GM23338 (cell line): Measurements from ENCODE around the gene NTM. TPM values are rescaled to one million over a fixed set of nuclear protein-coding genes. Genes with fewer than 3 reads are reported as not detected.
A peak's percentile ranks its signal among the peaks of the same experiment; 100 is the strongest.

Experiments used
- ATAC-seq: fragments of 200-7000 bp; cut with Tn5 transposase; 3 replicates; pipeline ENCODE4 v1.9.1; 2020
- DNase-seq: peaks from one replicate; pipeline ENCODE4 v3.0.0-alpha.2; 2015; ENCODE audit warnings: low spot score
- H2AFZ ChIP-seq: fragments of 200-600 bp; sonication (generic); 2 replicates; pipeline ENCODE4 v1.8.0; 2016; ENCODE audit warnings: antibody characterized with exemption, mild to moderate bottlenecking, moderate library complexity
- H3F3A ChIP-seq: fragments of 200-600 bp; sonication (generic); replicated peaks from 2 replicates; pipeline ENCODE4 v1.8.0; 2017; ENCODE audit warnings: antibody characterized with exemption, mixed run types, low read depth
- H3K27ac ChIP-seq: fragments of 200-600 bp; sonication (generic); 2 replicates; pipeline ENCODE4 v1.6.1; 2016; ENCODE audit warnings: low read depth
- H3K27me3 ChIP-seq: fragments of 200-600 bp; sonication (generic); 2 replicates; pipeline ENCODE4 v1.8.0; 2016; ENCODE audit warnings: mild to moderate bottlenecking, mixed run types, moderate library complexity; ENCODE audit not compliant: insufficient read depth
- H3K36me3 ChIP-seq: fragments of 200-600 bp; sonication (generic); 2 replicates; pipeline ENCODE4 v1.8.0; 2016; ENCODE audit warnings: mild to moderate bottlenecking; ENCODE audit not compliant: insufficient read depth
- H3K4me1 ChIP-seq: fragments of 200-600 bp; sonication (generic); 2 replicates; pipeline ENCODE4 v1.8.0; 2016; ENCODE audit warnings: mild to moderate bottlenecking, moderate library complexity; ENCODE audit not compliant: insufficient read depth
- H3K4me2 ChIP-seq: fragments of 200-600 bp; sonication (generic); 2 replicates; pipeline ENCODE4 v1.7.1; 2017; ENCODE audit warnings: mixed run types
- H3K4me3 ChIP-seq: fragments of 200-600 bp; sonication (generic); 2 replicates; pipeline ENCODE4 v1.6.1; 2016; ENCODE audit warnings: mixed run types
- H3K79me2 ChIP-seq: fragments of 200-600 bp; sonication (generic); replicated peaks from 2 replicates; pipeline ENCODE4 v1.8.0; 2017; ENCODE audit warnings: mild to moderate bottlenecking; ENCODE audit not compliant: insufficient read depth
- H3K9me2 ChIP-seq: fragments of 200-600 bp; sonication (generic); 2 replicates; pipeline ENCODE4 v1.8.0; 2017; ENCODE audit not compliant: insufficient read depth
- H4K20me1 ChIP-seq: fragments of 200-600 bp; sonication (generic); replicated peaks from 2 replicates; pipeline ENCODE4 v1.8.0; 2017; ENCODE audit warnings: mild to moderate bottlenecking; ENCODE audit not compliant: insufficient read depth
- H3K27ac Mint-ChIP-seq: 2 replicates; pipeline ENCODE4 v1.8.0; 2020; ENCODE audit warnings: inconsistent platforms, mild to moderate bottlenecking, moderate library complexity, mixed read lengths
- H3K27me3 Mint-ChIP-seq: 3 replicates; pipeline ENCODE4 v1.8.0; 2022; ENCODE audit warnings: low read depth, mild to moderate bottlenecking, moderate library complexity, mixed read lengths, inconsistent platforms; ENCODE audit not compliant: insufficient read depth, poor library complexity
- H3K36me3 Mint-ChIP-seq: 3 replicates; pipeline ENCODE4 v1.8.0; 2021; ENCODE audit warnings: low read depth, mild to moderate bottlenecking, inconsistent platforms, moderate library complexity, mixed read lengths
- H3K4me1 Mint-ChIP-seq: 3 replicates; pipeline ENCODE4 v1.8.0; 2020; ENCODE audit warnings: mild to moderate bottlenecking, inconsistent platforms, mixed read lengths
- H3K4me3 Mint-ChIP-seq: 3 replicates; pipeline ENCODE4 v1.8.0; 2021; ENCODE audit warnings: moderate library complexity, mild to moderate bottlenecking, inconsistent platforms, mixed read lengths
- H3K9me3 Mint-ChIP-seq: 3 replicates; pipeline ENCODE4 v1.8.0; 2020; ENCODE audit warnings: moderate library complexity, mild to moderate bottlenecking, inconsistent platforms, mixed read lengths
- CREB1 ChIP-seq: fragments of 250-450 bp; sonication (Bioruptor Pico); IDR thresholded peaks from 2 replicates; pipeline ENCODE4 v1.5.0; 2020; ENCODE audit warnings: low read depth, mild to moderate bottlenecking, moderate library complexity
- EZH2 ChIP-seq: fragments of 200-600 bp; sonication (generic); IDR thresholded peaks from one replicate; pipeline ENCODE4 v1.8.0; 2017; ENCODE audit warnings: antibody characterized with exemption, mild to moderate bottlenecking, low read depth; ENCODE audit not compliant: unreplicated experiment
- EZH2phosphoT487 ChIP-seq: fragments of 200-600 bp; sonication (generic); IDR thresholded peaks from one replicate; pipeline ENCODE4 v1.8.1; 2018; ENCODE audit warnings: antibody characterized with exemption; ENCODE audit not compliant: unreplicated experiment
- JUNB ChIP-seq: IDR thresholded peaks from one replicate; pipeline ENCODE4 v1.6.1; 2016; ENCODE audit warnings: antibody characterized with exemption; ENCODE audit not compliant: unreplicated experiment
- NANOG ChIP-seq: IDR thresholded peaks from 2 replicates; pipeline ENCODE4 v1.6.1; 2016; ENCODE audit warnings: antibody characterized with exemption, borderline replicate concordance
- POLR2AphosphoS5 ChIP-seq: IDR thresholded peaks from 2 replicates; pipeline ENCODE4 v1.6.1; 2016; ENCODE audit warnings: antibody characterized with exemption, low read depth
- STAT1 ChIP-seq: IDR thresholded peaks from one replicate; pipeline ENCODE4 v1.6.1; 2016; ENCODE audit warnings: antibody characterized with exemption; ENCODE audit not compliant: unreplicated experiment
- ZNF331 ChIP-seq: fragments of 250-450 bp; sonication (Bioruptor Pico); IDR thresholded peaks from 2 replicates; pipeline ENCODE4 v1.5.0; 2020; ENCODE audit warnings: low read depth, mild to moderate bottlenecking, moderate library complexity
- polyA plus RNA-seq: library from polyadenylated mRNA; unstranded; fragments of >200 nt; fragmentation: Nextera tagmentation; extraction: Ambion mirVana; gene quantifications from 2 replicates; pipeline ENCODE4 v1.2.1, GENCODE V29; 2016
- total RNA-seq: library from RNA; depleted of rRNA; stranded (reverse); fragments of >200 nt; shearing (Covaris generic); gene quantifications from 2 replicates; pipeline ENCODE4 v1.2.3, GENCODE V29; 2014
- TF ChIP-seq, protein P1 (sequence below): IDR thresholded peaks from one replicate; pipeline ENCODE4 v1.6.1; 2018; ENCODE audit warnings: antibody characterized with exemption; ENCODE audit not compliant: unreplicated experiment
- TF ChIP-seq, protein P2 (sequence below): IDR thresholded peaks from 2 replicates; pipeline ENCODE4 v1.6.1; 2016; ENCODE audit warnings: antibody characterized with exemption
- TF ChIP-seq, protein P3 (sequence below): fragments of 250-450 bp; sonication (Bioruptor Pico); IDR thresholded peaks from 2 replicates; pipeline ENCODE4 v1.5.0; 2020; ENCODE audit warnings: mild to moderate bottlenecking, moderate library complexity

Gene NTM
- total and polyA plus RNA-seq, 2 experiments from 2014 or later, result 10.6 to 14.6 TPM

DNA sequence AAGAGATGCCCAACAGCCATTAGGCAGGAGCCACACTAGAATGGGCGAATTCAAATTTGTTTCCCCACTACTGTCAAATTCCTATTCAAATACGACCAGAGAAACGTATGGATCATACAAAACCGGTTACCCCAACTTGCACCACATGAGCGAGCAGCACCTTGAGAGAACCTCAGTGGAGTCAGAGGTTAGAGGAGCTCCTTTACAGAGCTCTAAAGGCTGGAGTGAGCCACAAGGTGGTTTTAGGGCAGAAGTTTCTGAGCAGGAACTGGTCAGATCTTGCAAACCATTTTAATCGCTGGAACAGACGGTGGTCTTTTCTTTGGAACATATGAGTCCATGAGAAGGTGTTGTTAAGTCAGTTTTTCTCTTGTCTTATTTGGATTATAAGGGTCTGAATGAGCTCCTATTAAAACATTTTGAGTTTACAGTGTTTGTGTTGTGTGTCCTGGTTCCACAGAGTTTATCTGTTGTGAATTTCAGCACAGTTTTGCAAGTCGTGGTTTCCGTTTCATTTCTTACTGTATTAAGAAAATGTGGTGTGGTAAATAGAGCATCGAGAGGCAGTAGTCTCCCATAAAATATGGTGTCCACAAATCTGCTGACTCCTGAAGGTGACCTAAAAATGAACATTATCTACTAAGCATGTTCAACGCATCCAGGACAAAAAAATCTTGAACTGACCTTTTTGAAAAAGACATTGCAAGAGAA lies 471.7 kb downstream of the NTM start (continued):
- TF ChIP-seq, protein P1, sequence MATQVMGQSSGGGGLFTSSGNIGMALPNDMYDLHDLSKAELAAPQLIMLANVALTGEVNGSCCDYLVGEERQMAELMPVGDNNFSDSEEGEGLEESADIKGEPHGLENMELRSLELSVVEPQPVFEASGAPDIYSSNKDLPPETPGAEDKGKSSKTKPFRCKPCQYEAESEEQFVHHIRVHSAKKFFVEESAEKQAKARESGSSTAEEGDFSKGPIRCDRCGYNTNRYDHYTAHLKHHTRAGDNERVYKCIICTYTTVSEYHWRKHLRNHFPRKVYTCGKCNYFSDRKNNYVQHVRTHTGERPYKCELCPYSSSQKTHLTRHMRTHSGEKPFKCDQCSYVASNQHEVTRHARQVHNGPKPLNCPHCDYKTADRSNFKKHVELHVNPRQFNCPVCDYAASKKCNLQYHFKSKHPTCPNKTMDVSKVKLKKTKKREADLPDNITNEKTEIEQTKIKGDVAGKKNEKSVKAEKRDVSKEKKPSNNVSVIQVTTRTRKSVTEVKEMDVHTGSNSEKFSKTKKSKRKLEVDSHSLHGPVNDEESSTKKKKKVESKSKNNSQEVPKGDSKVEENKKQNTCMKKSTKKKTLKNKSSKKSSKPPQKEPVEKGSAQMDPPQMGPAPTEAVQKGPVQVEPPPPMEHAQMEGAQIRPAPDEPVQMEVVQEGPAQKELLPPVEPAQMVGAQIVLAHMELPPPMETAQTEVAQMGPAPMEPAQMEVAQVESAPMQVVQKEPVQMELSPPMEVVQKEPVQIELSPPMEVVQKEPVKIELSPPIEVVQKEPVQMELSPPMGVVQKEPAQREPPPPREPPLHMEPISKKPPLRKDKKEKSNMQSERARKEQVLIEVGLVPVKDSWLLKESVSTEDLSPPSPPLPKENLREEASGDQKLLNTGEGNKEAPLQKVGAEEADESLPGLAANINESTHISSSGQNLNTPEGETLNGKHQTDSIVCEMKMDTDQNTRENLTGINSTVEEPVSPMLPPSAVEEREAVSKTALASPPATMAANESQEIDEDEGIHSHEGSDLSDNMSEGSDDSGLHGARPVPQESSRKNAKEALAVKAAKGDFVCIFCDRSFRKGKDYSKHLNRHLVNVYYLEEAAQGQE, result no peak
- TF ChIP-seq EZH2 (no peak), NANOG (no peak), EZH2phosphoT487 (no peak), ZNF331 (CRISPR knock-in tag) (no peak), STAT1 (no peak), JUNB (no peak), POLR2AphosphoS5 (no peak)
- TF ChIP-seq, protein P2, sequence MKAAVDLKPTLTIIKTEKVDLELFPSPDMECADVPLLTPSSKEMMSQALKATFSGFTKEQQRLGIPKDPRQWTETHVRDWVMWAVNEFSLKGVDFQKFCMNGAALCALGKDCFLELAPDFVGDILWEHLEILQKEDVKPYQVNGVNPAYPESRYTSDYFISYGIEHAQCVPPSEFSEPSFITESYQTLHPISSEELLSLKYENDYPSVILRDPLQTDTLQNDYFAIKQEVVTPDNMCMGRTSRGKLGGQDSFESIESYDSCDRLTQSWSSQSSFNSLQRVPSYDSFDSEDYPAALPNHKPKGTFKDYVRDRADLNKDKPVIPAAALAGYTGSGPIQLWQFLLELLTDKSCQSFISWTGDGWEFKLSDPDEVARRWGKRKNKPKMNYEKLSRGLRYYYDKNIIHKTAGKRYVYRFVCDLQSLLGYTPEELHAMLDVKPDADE, result no peak

DNA sequence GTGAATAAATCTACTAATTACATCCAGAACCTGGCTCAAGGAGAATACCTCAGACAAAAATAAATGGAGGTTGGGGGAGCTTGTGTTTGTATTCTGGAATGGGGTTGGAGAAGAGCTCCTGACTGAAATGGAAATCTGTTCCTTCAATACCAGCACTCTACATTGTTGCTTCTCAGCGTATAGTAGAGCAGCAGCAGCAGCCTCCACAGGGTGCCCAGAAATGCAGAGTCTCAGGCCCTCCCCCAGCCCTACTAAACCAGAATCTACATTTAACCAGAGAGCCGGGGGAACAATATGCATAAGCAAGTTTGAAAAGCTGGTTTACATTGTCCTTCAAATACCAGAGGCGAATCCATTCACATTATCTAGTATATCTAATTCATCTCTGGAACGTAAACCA lies 474.8 kb downstream of the NTM start:
- H3K9me3 Mint-ChIP-seq, result no peaks in the 10 kb centered on the region
- peaks cover 51% of the 10 kb centered on the region for H3K4me1 Mint-ChIP-seq
- H3K27ac ChIP-seq, result peak overlapping the region; percentile 33
- no peaks in the 10 kb centered on the region for H4K20me1 ChIP-seq
- no peaks in the 10 kb centered on the region for H3K27me3 ChIP-seq
- no peaks in the 10 kb centered on the region for H3F3A ChIP-seq
- peak; percentile 77 for DNase-seq
- peak; percentile 96 for ATAC-seq
- H3K36me3 Mint-ChIP-seq, result no peaks in the 10 kb centered on the region
- H3K27me3 Mint-ChIP-seq, result peaks cover 5% of the 10 kb centered on the region
- H3K4me2 ChIP-seq, result peak overlapping the region; percentile 54
- peak overlapping the region; percentile 3; the same call in 1 of the 2 replicates for H3K4me3 ChIP-seq
- no peaks in the 10 kb centered on the region for H3K9me2 ChIP-seq
- H3K4me3 Mint-ChIP-seq, result no peak overlapping the region
- peaks cover 43% of the 10 kb centered on the region for H3K4me1 ChIP-seq
- H2AFZ ChIP-seq, result no peak overlapping the region
- H3K79me2 ChIP-seq, result no peaks in the 10 kb centered on the region
- no peak overlapping the region for H3K27ac Mint-ChIP-seq
- no peaks in the 10 kb centered on the region for H3K36me3 ChIP-seq
- TF ChIP-seq, protein P2, result no peak
- TF ChIP-seq CREB1 (CRISPR knock-in tag), result no peak
- TF ChIP-seq, protein P3, sequence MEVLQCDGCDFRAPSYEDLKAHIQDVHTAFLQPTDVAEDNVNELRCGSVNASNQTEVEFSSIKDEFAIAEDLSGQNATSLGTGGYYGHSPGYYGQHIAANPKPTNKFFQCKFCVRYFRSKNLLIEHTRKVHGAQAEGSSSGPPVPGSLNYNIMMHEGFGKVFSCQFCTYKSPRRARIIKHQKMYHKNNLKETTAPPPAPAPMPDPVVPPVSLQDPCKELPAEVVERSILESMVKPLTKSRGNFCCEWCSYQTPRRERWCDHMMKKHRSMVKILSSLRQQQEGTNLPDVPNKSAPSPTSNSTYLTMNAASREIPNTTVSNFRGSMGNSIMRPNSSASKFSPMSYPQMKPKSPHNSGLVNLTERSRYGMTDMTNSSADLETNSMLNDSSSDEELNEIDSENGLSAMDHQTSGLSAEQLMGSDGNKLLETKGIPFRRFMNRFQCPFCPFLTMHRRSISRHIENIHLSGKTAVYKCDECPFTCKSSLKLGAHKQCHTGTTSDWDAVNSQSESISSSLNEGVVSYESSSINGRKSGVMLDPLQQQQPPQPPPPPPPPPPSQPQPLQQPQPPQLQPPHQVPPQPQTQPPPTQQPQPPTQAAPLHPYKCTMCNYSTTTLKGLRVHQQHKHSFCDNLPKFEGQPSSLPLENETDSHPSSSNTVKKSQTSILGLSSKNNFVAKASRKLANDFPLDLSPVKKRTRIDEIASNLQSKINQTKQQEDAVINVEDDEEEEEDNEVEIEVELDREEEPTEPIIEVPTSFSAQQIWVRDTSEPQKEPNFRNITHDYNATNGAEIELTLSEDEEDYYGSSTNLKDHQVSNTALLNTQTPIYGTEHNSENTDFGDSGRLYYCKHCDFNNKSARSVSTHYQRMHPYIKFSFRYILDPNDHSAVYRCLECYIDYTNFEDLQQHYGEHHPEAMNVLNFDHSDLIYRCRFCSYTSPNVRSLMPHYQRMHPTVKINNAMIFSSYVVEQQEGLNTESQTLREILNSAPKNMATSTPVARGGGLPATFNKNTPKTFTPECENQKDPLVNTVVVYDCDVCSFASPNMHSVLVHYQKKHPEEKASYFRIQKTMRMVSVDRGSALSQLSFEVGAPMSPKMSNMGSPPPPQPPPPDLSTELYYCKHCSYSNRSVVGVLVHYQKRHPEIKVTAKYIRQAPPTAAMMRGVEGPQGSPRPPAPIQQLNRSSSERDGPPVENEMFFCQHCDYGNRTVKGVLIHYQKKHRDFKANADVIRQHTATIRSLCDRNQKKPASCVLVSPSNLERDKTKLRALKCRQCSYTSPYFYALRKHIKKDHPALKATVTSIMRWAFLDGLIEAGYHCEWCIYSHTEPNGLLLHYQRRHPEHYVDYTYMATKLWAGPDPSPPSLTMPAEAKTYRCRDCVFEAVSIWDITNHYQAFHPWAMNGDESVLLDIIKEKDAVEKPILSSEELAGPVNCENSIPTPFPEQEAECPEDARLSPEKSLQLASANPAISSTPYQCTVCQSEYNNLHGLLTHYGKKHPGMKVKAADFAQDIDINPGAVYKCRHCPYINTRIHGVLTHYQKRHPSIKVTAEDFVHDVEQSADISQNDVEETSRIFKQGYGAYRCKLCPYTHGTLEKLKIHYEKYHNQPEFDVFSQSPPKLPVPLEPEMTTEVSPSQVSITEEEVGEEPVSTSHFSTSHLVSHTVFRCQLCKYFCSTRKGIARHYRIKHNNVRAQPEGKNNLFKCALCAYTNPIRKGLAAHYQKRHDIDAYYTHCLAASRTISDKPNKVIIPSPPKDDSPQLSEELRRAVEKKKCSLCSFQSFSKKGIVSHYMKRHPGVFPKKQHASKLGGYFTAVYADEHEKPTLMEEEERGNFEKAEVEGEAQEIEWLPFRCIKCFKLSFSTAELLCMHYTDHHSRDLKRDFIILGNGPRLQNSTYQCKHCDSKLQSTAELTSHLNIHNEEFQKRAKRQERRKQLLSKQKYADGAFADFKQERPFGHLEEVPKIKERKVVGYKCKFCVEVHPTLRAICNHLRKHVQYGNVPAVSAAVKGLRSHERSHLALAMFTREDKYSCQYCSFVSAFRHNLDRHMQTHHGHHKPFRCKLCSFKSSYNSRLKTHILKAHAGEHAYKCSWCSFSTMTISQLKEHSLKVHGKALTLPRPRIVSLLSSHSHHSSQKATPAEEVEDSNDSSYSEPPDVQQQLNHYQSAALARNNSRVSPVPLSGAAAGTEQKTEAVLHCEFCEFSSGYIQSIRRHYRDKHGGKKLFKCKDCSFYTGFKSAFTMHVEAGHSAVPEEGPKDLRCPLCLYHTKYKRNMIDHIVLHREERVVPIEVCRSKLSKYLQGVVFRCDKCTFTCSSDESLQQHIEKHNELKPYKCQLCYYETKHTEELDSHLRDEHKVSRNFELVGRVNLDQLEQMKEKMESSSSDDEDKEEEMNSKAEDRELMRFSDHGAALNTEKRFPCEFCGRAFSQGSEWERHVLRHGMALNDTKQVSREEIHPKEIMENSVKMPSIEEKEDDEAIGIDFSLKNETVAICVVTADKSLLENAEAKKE (CRISPR knock-in tag), result peak; percentile 82
